Transverse colon (tissue), 4 donors: ENCODE measurements around the gene NKX2-3.

ENCODE experiments used
- CTCF ChIP-seq, 5 experiments: fragments of 200-600 bp in 3 of 5; fragments of 450-650 bp in 2 of 5; sonication (generic) in 3 of 5; IDR thresholded peaks; 1 replicate in 2 of 5; 2 replicates in 3 of 5; pipeline ENCODE4 v1.5.1; 2016 to 2017; ENCODE audit warnings: antibody characterized with exemption in 5 of 5, inconsistent platforms in 3 of 5, mild to moderate bottlenecking in 2 of 5, moderate library complexity in 1 of 5
- EP300 ChIP-seq: sonication (generic); formaldehyde crosslinking; IDR thresholded peaks from one replicate; pipeline ENCODE4 v1.6.1; 2017; ENCODE audit warnings: antibody characterized with exemption, low read depth
- POLR2A ChIP-seq: fragments of 450-650 bp; IDR thresholded peaks from one replicate; pipeline ENCODE4 v1.6.1; 2016; ENCODE audit warnings: antibody characterized with exemption, mild to moderate bottlenecking, moderate library complexity
- POLR2AphosphoS5 ChIP-seq, 3 donors: sonication (generic); formaldehyde crosslinking; IDR thresholded peaks; one replicate each; pipeline ENCODE4 v1.6.1; 2016; ENCODE audit warnings: antibody characterized with exemption in 3 of 3

- TF ChIP-seq CTCF (IDR thresholded peaks at IDR 0.05) (no peak), POLR2AphosphoS5 (IDR thresholded peaks at IDR 0.05) (no peak), EP300 (no peak), POLR2A (no peak)
These were observed 19.7 kb upstream of the NKX2-3 start for GRCh38 chr10:99513061-99513460.
